IMR-90 (cell line): ENCODE results near the gene CEP104. TPM values are rescaled to one million over a fixed set of nuclear protein-coding genes. Genes with fewer than 3 reads are reported as not detected.

Source experiments
- ATAC-seq: fragments of 200-7000 bp; cut with Tn5 transposase; 2 replicates; pipeline ENCODE4 v1.9.1; 2020; ENCODE audit warnings: low read depth, mild to moderate bottlenecking, moderate library complexity
- BruUV-seq: library from RNA; stranded (reverse); fragments of 400-500 nt; replicated peaks from 2 replicates; lab custom pipeline; 2021; lab: Mats Ljungman, UMichigan
- CTCF ChIA-PET: fragments of 300-600 bp; formaldehyde crosslinking; extraction: SDS; loops from one replicate; lab custom pipeline; 2021; ENCODE audit warnings: antibody characterized with exemption; lab: Yijun Ruan, JAX
- POLR2A ChIA-PET: fragments of 300-600 bp; sonication (Branson Sonifier 250); formaldehyde crosslinking; loops from one replicate; lab custom pipeline; 2022; ENCODE audit warnings: antibody characterized with exemption; ENCODE audit not compliant: unreplicated experiment; lab: Charles Lee
- DNase-seq: peaks from one replicate; pipeline ENCODE4 v3.0.0; 2013
- H2AFZ ChIP-seq: replicated peaks from 2 replicates; pipeline ENCODE3; 2013; ENCODE audit warnings: low read length, mild to moderate bottlenecking; ENCODE audit not compliant: poor library complexity
- H2AK5ac ChIP-seq: 2 replicates; pipeline ENCODE4 v1.6.1; 2013; ENCODE audit warnings: low read depth, low read length, inconsistent platforms
- H2AK9ac ChIP-seq: replicated peaks from 2 replicates; pipeline ENCODE3; 2013; ENCODE audit warnings: mild to moderate bottlenecking, low read depth, low read length, moderate library complexity; ENCODE audit not compliant: poor library complexity
- H2BK120ac ChIP-seq: 2 replicates; pipeline ENCODE4 v1.6.1; 2013; ENCODE audit warnings: low read depth, low read length, inconsistent platforms
- H2BK15ac ChIP-seq: 3 replicates; pipeline ENCODE4 v1.6.1; 2013; ENCODE audit warnings: low read depth, low read length, inconsistent platforms
- H2BK20ac ChIP-seq: 2 replicates; pipeline ENCODE4 v1.6.1; 2013; ENCODE audit warnings: low read depth, mild to moderate bottlenecking, inconsistent platforms, low read length, moderate library complexity
- H2BK5ac ChIP-seq: 2 replicates; pipeline ENCODE4 v1.6.1; 2013; ENCODE audit warnings: mild to moderate bottlenecking, low read depth, low read length, inconsistent platforms; ENCODE audit not compliant: poor library complexity, severe bottlenecking
- H3K14ac ChIP-seq: replicated peaks from 2 replicates; pipeline ENCODE4 v1.6.1; 2013; ENCODE audit warnings: low read depth, low read length, inconsistent platforms
- H3K18ac ChIP-seq: 2 replicates; pipeline ENCODE4 v1.6.1; 2013; ENCODE audit warnings: low read depth, low read length, control low read depth
- H3K23ac ChIP-seq: 2 replicates; pipeline ENCODE4 v1.6.1; 2013; ENCODE audit warnings: low read depth, low read length, inconsistent platforms
- H3K27ac ChIP-seq: 2 replicates; pipeline ENCODE4 v1.5.1; 2013; ENCODE audit warnings: mild to moderate bottlenecking, control low read depth, low read length; ENCODE audit not compliant: insufficient read depth
- H3K27me3 ChIP-seq: 2 replicates; pipeline ENCODE4 v1.6.1; 2013; ENCODE audit warnings: low read length; ENCODE audit not compliant: control insufficient read depth, insufficient read depth
- H3K36me3 ChIP-seq: 2 replicates; pipeline ENCODE4 v1.6.1; 2013; ENCODE audit warnings: low read length, mixed read lengths; ENCODE audit not compliant: control insufficient read depth, insufficient read depth
- H3K4ac ChIP-seq: 2 replicates; pipeline ENCODE4 v1.6.1; 2013; ENCODE audit warnings: low read depth, low read length, inconsistent platforms
- H3K4me1 ChIP-seq: 2 replicates; pipeline ENCODE4 v1.6.1; 2013; ENCODE audit warnings: low read length, mixed read lengths; ENCODE audit not compliant: control insufficient read depth, insufficient read depth
- H3K4me2 ChIP-seq: 2 replicates; pipeline ENCODE4 v1.6.1; 2013; ENCODE audit warnings: low read depth, mild to moderate bottlenecking, control low read depth, low read length, moderate library complexity
- H3K4me3 ChIP-seq: 2 replicates; pipeline ENCODE4 v1.5.1; 2013; ENCODE audit warnings: low read depth, mild to moderate bottlenecking, control low read depth, low read length, moderate library complexity; ENCODE audit not compliant: insufficient read depth
- H3K56ac ChIP-seq: 2 replicates; pipeline ENCODE4 v1.6.1; 2013; ENCODE audit warnings: low read length, inconsistent platforms; ENCODE audit not compliant: insufficient read depth; ENCODE audit errors: extremely low read depth
- H3K79me1 ChIP-seq, 2 experiments: 2 replicates each; pipeline ENCODE4 v1.6.1; 2013; ENCODE audit warnings: low read length in 2 of 2, inconsistent platforms in 1 of 2, low read depth in 1 of 2
- H3K9ac ChIP-seq: 2 replicates; pipeline ENCODE4 v1.6.1; 2013; ENCODE audit warnings: low read depth, low read length, control low read depth
- H3K9me1 ChIP-seq: 2 replicates; pipeline ENCODE4 v1.6.1; 2013; ENCODE audit warnings: low read length, inconsistent platforms; ENCODE audit not compliant: insufficient read depth
- H3K9me3 ChIP-seq: 2 replicates; pipeline ENCODE4 v1.6.1; 2013; ENCODE audit warnings: low read length; ENCODE audit not compliant: control insufficient read depth, insufficient read depth
- H4K20me1 ChIP-seq: 2 replicates; pipeline ENCODE4 v1.6.1; 2013; ENCODE audit warnings: low read length, inconsistent platforms; ENCODE audit not compliant: insufficient read depth
- H4K5ac ChIP-seq: 2 replicates; pipeline ENCODE4 v1.6.1; 2013; ENCODE audit warnings: mild to moderate bottlenecking, low read depth, low read length, control low read depth
- H4K8ac ChIP-seq, 2 experiments: 2 replicates each; pipeline ENCODE4 v1.6.1; 2013; ENCODE audit warnings: low read depth in 2 of 2, low read length in 2 of 2, control low read depth in 1 of 2, inconsistent platforms in 1 of 2
- H4K91ac ChIP-seq: 2 replicates; pipeline ENCODE4 v1.6.1; 2013; ENCODE audit warnings: low read depth, low read length, inconsistent platforms; ENCODE audit not compliant: insufficient read depth
- BHLHE40 ChIP-seq: fragments of 150-350 bp; IDR thresholded peaks from 2 replicates; pipeline ENCODE4 v1.6.1; 2016; ENCODE audit warnings: mild to moderate bottlenecking, low read depth, low read length
- CHD1 ChIP-seq: IDR thresholded peaks from 2 replicates; pipeline ENCODE4 v1.6.1; 2012; ENCODE audit warnings: low read depth, low read length, improper control_type of control experiment
- POLR2A ChIP-seq: IDR thresholded peaks from 2 replicates; pipeline ENCODE4 v1.6.1; 2012; ENCODE audit warnings: mild to moderate bottlenecking, low read depth, low read length
- RCOR1 ChIP-seq: IDR thresholded peaks from 2 replicates; pipeline ENCODE4 v1.6.1; 2012; ENCODE audit warnings: mild to moderate bottlenecking, low read length, improper control_type of control experiment; ENCODE audit not compliant: insufficient replicate concordance
- RFX5 ChIP-seq: IDR thresholded peaks from 2 replicates; pipeline ENCODE4 v1.8.0; 2012; ENCODE audit warnings: low read depth, mild to moderate bottlenecking, low read length, moderate library complexity
- SMC3 ChIP-seq: fragments of 150-350 bp; IDR thresholded peaks from 2 replicates; pipeline ENCODE4 v1.6.1; 2016; ENCODE audit warnings: low read depth, mild to moderate bottlenecking, antibody characterized with exemption, low read length, moderate library complexity
- WGBS, 2 experiments: methylation state at CpG; one replicate each; pipeline versions ENCODE4 v1.1.5 to v1.1.7; 2013; ENCODE audit warnings: missing lambda C conversion rate in 2 of 2; ENCODE audit not compliant: insufficient read length in 1 of 2; ENCODE audit errors: extremely low coverage in 2 of 2; 5-methylcytosine and 5-hydroxymethylcytosine counted together
- dilution Hi-C: fragments of 300-500 bp; cut with HindIII; formaldehyde crosslinking; loops from one replicate; pipeline ENCODE4 v1.14.3; 2018; ENCODE audit warnings: low sequenced_read_pairs; ENCODE audit not compliant: unreplicated experiment
- in situ Hi-C: fragments of 300-500 bp; cut with MboI; formaldehyde crosslinking; loops from 3 replicates; pipeline ENCODE4 v1.14.3; 2019; ENCODE audit warnings: low sequenced_read_pairs, inconsistent platforms, mixed read lengths
- intact Hi-C: fragments of 100-400 bp; cut with micrococcal nuclease; formaldehyde crosslinking; loops from 2 replicates; pipeline ENCODE4 v1.10.0; 2022
- polyA plus RNA-seq, 3 experiments: library from polyadenylated mRNA; depleted of rRNA; stranded (reverse); fragments of >200 nt; gene quantifications; 2 replicates each; pipeline ENCODE4 v1.2.3, GENCODE V29; 2012; ENCODE audit warnings: low replicate concordance in 1 of 3
- total RNA-seq: library from RNA; depleted of rRNA; stranded (reverse); fragments of >200 nt; gene quantifications from 2 replicates; pipeline ENCODE4 v1.2.3, GENCODE V29; 2012
- TF ChIP-seq, protein P1 (sequence below): fragments of 150-350 bp; IDR thresholded peaks from 2 replicates; pipeline ENCODE4 v1.6.1; 2017; ENCODE audit warnings: mild to moderate bottlenecking, antibody characterized with exemption, low read length, low read depth

CEP104 gene
- total and polyA plus RNA-seq, 2 of the 4 experiments (the other 2 are of a cell fraction): 14.3 to 17.5 TPM

DNA sequence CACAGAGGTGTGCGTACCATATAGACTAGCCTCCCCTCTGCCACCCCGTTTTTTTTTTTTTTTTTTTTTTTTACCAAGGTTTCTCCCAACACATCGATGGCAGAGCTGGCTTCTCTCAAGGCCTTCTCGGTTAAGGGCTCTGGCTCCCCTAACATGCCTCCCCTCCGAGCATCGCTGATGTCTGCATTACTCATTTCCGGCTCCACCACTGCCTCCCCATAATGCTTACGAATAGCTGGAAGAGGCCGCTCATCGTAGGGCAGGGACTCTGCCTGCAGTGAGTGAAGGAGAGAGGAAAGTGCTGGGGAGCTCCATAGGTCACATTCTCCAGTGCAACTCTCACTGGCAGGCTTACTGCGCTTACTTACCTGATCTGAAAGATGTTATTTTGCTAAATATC lies 20.6 kb downstream of the CEP104 start:
- no peak overlapping the region for H3K23ac ChIP-seq
- no peak overlapping the region for H2BK15ac ChIP-seq
- no peaks in the 10 kb centered on the region for H3K9me1 ChIP-seq
- H3K36me3 ChIP-seq: peaks cover 48% of the 10 kb centered on the region
- BruUV-seq: no TSS peak
- no peaks in the 10 kb centered on the region for H3K4me1 ChIP-seq
- no peak overlapping the region for H2BK20ac ChIP-seq
- H2BK5ac ChIP-seq: no peak overlapping the region
- no peak overlapping the region for H3K18ac ChIP-seq
- H3K79me1 ChIP-seq: no peaks in the 10 kb centered on the region
- no peak overlapping the region for H4K5ac ChIP-seq
- no peaks in the 10 kb centered on the region for H3K27me3 ChIP-seq
- dilution Hi-C loops (no loop called here), intact Hi-C loops (no loop called here), in situ Hi-C loops (no loop called here)
- H4K8ac ChIP-seq: no peak overlapping the region
- no CpG with 5 or more reads among the region's 11 CpGs for WGBS, 2 experiments
- H3K9ac ChIP-seq: no peak overlapping the region
- DNase-seq: no peak
- no peak for ATAC-seq
- no peak overlapping the region for H2AK9ac ChIP-seq
- no peak overlapping the region for H2AFZ ChIP-seq
- H3K56ac ChIP-seq: no peak overlapping the region
- no peak overlapping the region for H2AK5ac ChIP-seq
- TF ChIP-seq RCOR1 (no peak), SMC3 (no peak), BHLHE40 (no peak), CHD1 (no peak), RFX5 (no peak), POLR2A (no peak)
- TF ChIP-seq, protein P1, sequence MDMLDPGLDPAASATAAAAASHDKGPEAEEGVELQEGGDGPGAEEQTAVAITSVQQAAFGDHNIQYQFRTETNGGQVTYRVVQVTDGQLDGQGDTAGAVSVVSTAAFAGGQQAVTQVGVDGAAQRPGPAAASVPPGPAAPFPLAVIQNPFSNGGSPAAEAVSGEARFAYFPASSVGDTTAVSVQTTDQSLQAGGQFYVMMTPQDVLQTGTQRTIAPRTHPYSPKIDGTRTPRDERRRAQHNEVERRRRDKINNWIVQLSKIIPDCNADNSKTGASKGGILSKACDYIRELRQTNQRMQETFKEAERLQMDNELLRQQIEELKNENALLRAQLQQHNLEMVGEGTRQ: no peak
- no peak overlapping the region for H3K27ac ChIP-seq
- no peak overlapping the region for H3K4me2 ChIP-seq
- ChIA-PET CTCF (no interaction called here), POLR2A (no interaction called here)
- H4K91ac ChIP-seq: no peak overlapping the region
- H3K14ac ChIP-seq: no peak overlapping the region
- peaks cover 5% of the 10 kb centered on the region for H3K9me3 ChIP-seq
- H3K4me3 ChIP-seq: no peak overlapping the region
- H3K4ac ChIP-seq: no peak overlapping the region
- no peak overlapping the region for H2BK120ac ChIP-seq
- no peaks in the 10 kb centered on the region for H4K20me1 ChIP-seq
